Ishikawa (cell line): ENCODE results near the gene TRIO.

Experiments used
- CEBPB ChIP-seq: IDR thresholded peaks from 2 replicates; pipeline ENCODE4 v1.6.1; 2012
- CREB1 ChIP-seq: IDR thresholded peaks from 2 replicates; pipeline ENCODE4 v1.6.1; 2012; ENCODE audit warnings: low read depth
- EGR1 ChIP-seq: IDR thresholded peaks from 2 replicates; pipeline ENCODE4 v1.6.1; 2012
- NFIC ChIP-seq: IDR thresholded peaks from 2 replicates; pipeline ENCODE4 v1.6.1; 2012
- RAD21 ChIP-seq: IDR thresholded peaks from 2 replicates; pipeline ENCODE4 v1.6.1; 2012; ENCODE audit warnings: low read depth
- ZBTB7A ChIP-seq: IDR thresholded peaks from 2 replicates; pipeline ENCODE4 v1.6.1; 2012; ENCODE audit warnings: low read depth
- TF ChIP-seq, protein P1 (sequence below): IDR thresholded peaks from 2 replicates; pipeline ENCODE4 v1.6.1; 2012; ENCODE audit warnings: low read depth, mild to moderate bottlenecking

DNA sequence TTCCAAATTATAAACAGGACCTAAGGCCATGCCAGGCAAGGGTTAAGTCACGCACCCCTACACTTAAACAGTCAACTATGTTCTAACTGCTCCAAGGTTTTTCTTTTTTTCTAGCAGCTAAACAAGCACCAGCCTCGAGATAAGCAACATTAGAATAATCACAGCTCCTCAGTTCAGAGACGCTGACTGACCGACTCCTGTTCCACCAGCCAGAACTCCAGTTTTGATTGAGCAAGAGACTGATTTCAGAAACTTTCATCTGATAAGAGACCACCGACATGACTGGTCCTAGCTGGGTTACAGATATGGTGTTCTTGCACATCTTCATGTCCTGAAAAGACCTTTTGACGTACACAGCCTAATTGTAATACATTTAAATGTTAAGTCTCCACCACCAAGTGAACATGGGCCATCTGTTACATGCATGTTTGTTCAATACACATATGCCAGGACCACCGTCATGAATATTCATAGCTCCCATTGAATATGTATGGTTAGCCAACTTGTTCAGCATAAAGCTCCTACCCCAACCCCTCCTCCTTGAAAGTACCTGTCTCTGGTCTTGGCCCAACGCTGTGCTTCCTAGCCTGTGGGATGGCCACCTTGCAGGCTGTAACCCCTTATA lies 414.8 kb downstream of the TRIO start:
- TF ChIP-seq CEBPB (no peak), ZBTB7A (no peak), CREB1 (no peak), EGR1 (no peak), RAD21 (no peak), NFIC (no peak)
- TF ChIP-seq, protein P1, sequence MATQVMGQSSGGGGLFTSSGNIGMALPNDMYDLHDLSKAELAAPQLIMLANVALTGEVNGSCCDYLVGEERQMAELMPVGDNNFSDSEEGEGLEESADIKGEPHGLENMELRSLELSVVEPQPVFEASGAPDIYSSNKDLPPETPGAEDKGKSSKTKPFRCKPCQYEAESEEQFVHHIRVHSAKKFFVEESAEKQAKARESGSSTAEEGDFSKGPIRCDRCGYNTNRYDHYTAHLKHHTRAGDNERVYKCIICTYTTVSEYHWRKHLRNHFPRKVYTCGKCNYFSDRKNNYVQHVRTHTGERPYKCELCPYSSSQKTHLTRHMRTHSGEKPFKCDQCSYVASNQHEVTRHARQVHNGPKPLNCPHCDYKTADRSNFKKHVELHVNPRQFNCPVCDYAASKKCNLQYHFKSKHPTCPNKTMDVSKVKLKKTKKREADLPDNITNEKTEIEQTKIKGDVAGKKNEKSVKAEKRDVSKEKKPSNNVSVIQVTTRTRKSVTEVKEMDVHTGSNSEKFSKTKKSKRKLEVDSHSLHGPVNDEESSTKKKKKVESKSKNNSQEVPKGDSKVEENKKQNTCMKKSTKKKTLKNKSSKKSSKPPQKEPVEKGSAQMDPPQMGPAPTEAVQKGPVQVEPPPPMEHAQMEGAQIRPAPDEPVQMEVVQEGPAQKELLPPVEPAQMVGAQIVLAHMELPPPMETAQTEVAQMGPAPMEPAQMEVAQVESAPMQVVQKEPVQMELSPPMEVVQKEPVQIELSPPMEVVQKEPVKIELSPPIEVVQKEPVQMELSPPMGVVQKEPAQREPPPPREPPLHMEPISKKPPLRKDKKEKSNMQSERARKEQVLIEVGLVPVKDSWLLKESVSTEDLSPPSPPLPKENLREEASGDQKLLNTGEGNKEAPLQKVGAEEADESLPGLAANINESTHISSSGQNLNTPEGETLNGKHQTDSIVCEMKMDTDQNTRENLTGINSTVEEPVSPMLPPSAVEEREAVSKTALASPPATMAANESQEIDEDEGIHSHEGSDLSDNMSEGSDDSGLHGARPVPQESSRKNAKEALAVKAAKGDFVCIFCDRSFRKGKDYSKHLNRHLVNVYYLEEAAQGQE, result no peak
